Left lung (tissue), 10 donors: Measurements from ENCODE around the gene FTO. TPM values are rescaled to one million over a fixed set of nuclear protein-coding genes. Genes with fewer than 3 reads are reported as not detected.

Source experiments
- ATAC-seq: fragments of 200-7000 bp; cut with Tn5 transposase; one replicate; pipeline ENCODE4 v1.9.1; 2020; ENCODE audit warnings: moderate library complexity
- DNase-seq, 4 donors: peaks; one replicate each; pipeline ENCODE4 v3.0.0-alpha.2; 2013 to 2020
- H3K27ac ChIP-seq, 2 donors: fragments of 200-600 bp; sonication (generic) in 1 of 2; one replicate each; pipeline versions ENCODE4 v1.5.0 to v1.8.0; 2020 to 2021
- H3K27me3 ChIP-seq, 2 donors: fragments of 200-600 bp; sonication (generic) in 1 of 2; one replicate each; pipeline versions ENCODE4 v1.5.0 to v1.8.0; 2020 to 2021
- H3K36me3 ChIP-seq, 2 donors: fragments of 200-600 bp; sonication (generic) in 1 of 2; one replicate each; pipeline versions ENCODE4 v1.5.0 to v1.8.0; 2020 to 2021
- H3K4me1 ChIP-seq, 2 donors: fragments of 200-600 bp; one replicate each; pipeline ENCODE4 v1.8.0; 2021
- H3K4me3 ChIP-seq, 2 donors: fragments of 200-600 bp; sonication (generic) in 1 of 2; one replicate each; pipeline versions ENCODE4 v1.5.0 to v1.8.0; 2020 to 2021; ENCODE audit warnings: mild to moderate bottlenecking in 1 of 2
- H3K9me3 ChIP-seq, 2 donors: fragments of 200-600 bp; sonication (generic) in 1 of 2; one replicate each; pipeline versions ENCODE4 v1.5.0 to v1.8.0; 2020 to 2021
- intact Hi-C, 2 donors: fragments of 100-400 bp; cut with DNase I; formaldehyde crosslinking; loops; one replicate each; pipeline versions ENCODE4 v1.11.2 to v1.14.2; 2022
- polyA plus RNA-seq, 6 donors: library from polyadenylated mRNA; unstranded; fragments of 120-200 nt; gene quantifications; one replicate each; pipeline ENCODE4 v1.2.1, GENCODE V29; 2013; ENCODE audit not compliant: insufficient read length in 6 of 6
- total RNA-seq, 2 donors: library from RNA; stranded (reverse); fragmentation: NEBNext Ultra II Directional; extraction: Animal tissue kit (Norgen Biotek cat#: 25700); gene quantifications; one replicate each; pipeline ENCODE4 v1.2.1, GENCODE V29; 2021
- TF ChIP-seq, protein P1 (sequence below), 2 donors: fragments of 200-600 bp; sonication (generic) in 1 of 2; IDR thresholded peaks; one replicate each; pipeline versions ENCODE4 v1.5.0 to v1.8.0; 2021; ENCODE audit warnings: antibody characterized with exemption in 2 of 2
- donor health status: DM: no; HTN: yes; CAD: no.
- donor health status: DM: no; HTN: no; CAD: no.

The FTO gene
- total and polyA plus RNA-seq, 8 donors: 69.0 to 99.6 (median 90.7) TPM

GRCh38 chr16:53901408-53901807 lies 197.5 kb downstream of the FTO start:
- H3K9me3 ChIP-seq: no peaks in the 10 kb centered on the region

DNA sequence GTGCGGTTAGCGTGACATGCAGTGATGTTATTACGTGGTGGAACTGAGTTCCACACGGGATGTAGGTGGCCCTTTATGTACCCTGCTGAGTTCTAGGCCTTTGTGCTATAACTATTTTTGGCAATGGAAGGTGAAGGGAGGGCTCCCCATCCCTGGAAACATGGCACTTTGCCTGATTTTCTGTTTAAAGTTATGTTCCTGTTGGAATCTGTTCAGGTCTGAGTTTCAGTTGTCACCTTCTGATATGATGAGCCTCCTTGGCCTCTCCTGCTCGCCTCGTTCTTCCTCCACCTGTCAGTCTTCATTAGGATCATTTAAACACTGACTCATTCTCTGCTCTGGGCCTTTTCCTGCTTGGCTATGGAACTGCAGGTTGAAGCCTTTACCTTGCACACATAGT lies 200.6 kb downstream of the FTO start:
- Histone ChIP-seq H3K27ac (no peak overlapping the region), H3K4me1 (peaks cover 0 to under 1% of the 10 kb centered on the region in 2 donors), H3K36me3 (no peaks in the 10 kb centered on the region), H3K4me3 (no peak overlapping the region), H3K27me3 (no peaks in the 10 kb centered on the region), H3K9me3 (no peaks in the 10 kb centered on the region)
- TF ChIP-seq, protein P1, sequence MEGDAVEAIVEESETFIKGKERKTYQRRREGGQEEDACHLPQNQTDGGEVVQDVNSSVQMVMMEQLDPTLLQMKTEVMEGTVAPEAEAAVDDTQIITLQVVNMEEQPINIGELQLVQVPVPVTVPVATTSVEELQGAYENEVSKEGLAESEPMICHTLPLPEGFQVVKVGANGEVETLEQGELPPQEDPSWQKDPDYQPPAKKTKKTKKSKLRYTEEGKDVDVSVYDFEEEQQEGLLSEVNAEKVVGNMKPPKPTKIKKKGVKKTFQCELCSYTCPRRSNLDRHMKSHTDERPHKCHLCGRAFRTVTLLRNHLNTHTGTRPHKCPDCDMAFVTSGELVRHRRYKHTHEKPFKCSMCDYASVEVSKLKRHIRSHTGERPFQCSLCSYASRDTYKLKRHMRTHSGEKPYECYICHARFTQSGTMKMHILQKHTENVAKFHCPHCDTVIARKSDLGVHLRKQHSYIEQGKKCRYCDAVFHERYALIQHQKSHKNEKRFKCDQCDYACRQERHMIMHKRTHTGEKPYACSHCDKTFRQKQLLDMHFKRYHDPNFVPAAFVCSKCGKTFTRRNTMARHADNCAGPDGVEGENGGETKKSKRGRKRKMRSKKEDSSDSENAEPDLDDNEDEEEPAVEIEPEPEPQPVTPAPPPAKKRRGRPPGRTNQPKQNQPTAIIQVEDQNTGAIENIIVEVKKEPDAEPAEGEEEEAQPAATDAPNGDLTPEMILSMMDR (IDR thresholded peaks at IDR 0.05): no peak
- intact Hi-C loops: no loop called here
- ATAC-seq (peak; percentile 43), DNase-seq (no peak)

More at GRCh38 chr16:53901408-53901807, 197.5 kb downstream of the FTO start:
- Histone ChIP-seq H3K36me3 (no peaks in the 10 kb centered on the region), H3K4me3 (no peak overlapping the region), H3K27ac (no peak overlapping the region), H3K4me1 (peaks cover 0 to 4% of the 10 kb centered on the region in 2 donors), H3K27me3 (no peaks in the 10 kb centered on the region)
- TF ChIP-seq, protein P1 (IDR thresholded peaks at IDR 0.05): no peak
- DNase-seq (peak in 1 of 4 donors; percentile 31), ATAC-seq (peak; percentile 83)
- intact Hi-C loops: no loop called here

DNA sequence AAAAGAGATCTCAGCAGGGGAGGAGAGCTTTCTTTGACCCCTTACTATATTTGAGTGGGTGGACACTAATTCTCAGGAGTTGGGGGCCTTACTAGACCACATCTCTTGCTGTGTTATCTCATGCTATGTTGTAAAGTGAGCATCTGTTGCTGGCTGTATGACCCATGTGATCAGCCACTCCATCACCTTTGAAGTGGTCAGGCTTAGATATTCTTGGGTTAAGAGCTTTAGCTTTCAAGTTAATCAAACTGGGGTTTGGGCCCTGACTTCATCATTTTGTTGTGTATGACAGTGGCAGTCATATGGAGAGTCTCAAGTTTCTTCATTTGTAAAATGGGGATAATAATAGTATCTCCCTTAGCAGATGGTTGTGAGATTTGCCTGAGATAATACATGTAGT lies 201.1 kb downstream of the FTO start:
- H3K27ac ChIP-seq: no peak overlapping the region
- H3K36me3 ChIP-seq: no peaks in the 10 kb centered on the region
- peak; percentile 26 for ATAC-seq
- intact Hi-C loops: no loop called here
- TF ChIP-seq, protein P1 (IDR thresholded peaks at IDR 0.05): no peak
- DNase-seq: no peak
- H3K4me1 ChIP-seq: no peaks in the 10 kb centered on the region
- H3K9me3 ChIP-seq: no peaks in the 10 kb centered on the region
- H3K4me3 ChIP-seq: no peak overlapping the region
- no peaks in the 10 kb centered on the region for H3K27me3 ChIP-seq

DNA sequence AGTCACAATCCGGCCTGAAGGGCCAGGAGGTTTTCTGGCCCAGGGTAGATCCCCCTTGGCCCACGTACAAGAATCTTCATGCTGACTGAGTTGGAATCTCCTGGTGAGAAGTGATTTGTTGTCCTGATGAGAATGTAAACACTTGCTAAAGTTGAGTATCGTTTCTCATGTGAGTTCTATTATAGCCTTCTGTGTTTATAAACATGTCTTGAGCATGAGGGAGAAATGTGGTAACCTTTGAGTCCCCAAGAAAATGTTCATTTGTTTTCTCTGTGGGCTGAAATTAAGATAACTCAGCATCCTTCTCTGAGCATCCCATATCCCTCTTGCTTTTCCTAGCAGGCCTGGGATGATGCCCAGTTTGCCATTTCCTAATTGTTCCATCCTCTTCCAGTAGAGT lies 204.8 kb downstream of the FTO start:
- intact Hi-C loops: no loop called here
- H3K4me1 ChIP-seq: peaks cover 0 to 19% of the 10 kb centered on the region in 2 donors
- no peak for DNase-seq
- H3K27ac ChIP-seq: no peak overlapping the region
- TF ChIP-seq, protein P1 (IDR thresholded peaks at IDR 0.05): no peak
- H3K9me3 ChIP-seq: no peaks in the 10 kb centered on the region
- no peak overlapping the region for H3K4me3 ChIP-seq
- ATAC-seq: no peak
- no peaks in the 10 kb centered on the region for H3K36me3 ChIP-seq
- H3K27me3 ChIP-seq: no peaks in the 10 kb centered on the region

DNA sequence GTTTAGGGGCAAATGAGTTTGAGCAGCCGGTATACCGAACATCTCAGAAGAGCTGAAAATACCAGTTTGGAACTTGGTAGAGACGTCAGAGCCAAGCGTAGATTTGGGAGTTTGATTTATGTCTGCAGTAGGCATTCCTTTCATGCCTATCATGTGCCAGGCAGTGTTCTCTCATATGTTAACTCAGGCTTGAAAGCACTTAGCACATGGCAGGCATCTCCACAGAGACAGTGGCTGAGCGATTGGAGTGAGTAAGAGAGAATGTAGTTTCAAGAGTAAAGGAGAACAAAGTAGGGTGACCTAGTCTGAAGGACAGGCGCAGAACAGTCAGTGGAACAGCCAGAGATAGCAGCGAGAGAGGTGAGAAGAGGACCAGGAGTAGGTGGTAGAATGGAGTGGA lies 207.0 kb downstream of the FTO start:
- ATAC-seq: no peak

More for the DNA sequence above, 207.0 kb downstream of the FTO start:
- H3K4me1 ChIP-seq: peaks cover 0 to 19% of the 10 kb centered on the region in 2 donors
- no peak overlapping the region for H3K4me3 ChIP-seq
- no peak overlapping the region for H3K27ac ChIP-seq
- TF ChIP-seq, protein P1 (IDR thresholded peaks at IDR 0.05): no peak
- H3K36me3 ChIP-seq: no peaks in the 10 kb centered on the region
- H3K9me3 ChIP-seq: no peaks in the 10 kb centered on the region
- intact Hi-C loops: no loop called here
- DNase-seq: no peak
- no peaks in the 10 kb centered on the region for H3K27me3 ChIP-seq
